ENCODE measurements around the gene F7. TPM values are rescaled to one million over a fixed set of nuclear protein-coding genes. Genes with fewer than 3 reads are reported as not detected.

Gene F7
- total RNA-seq, 6 experiments from 2014 or later = 42.9 to 147 (median 84.2) TPM

GRCh38 chr13:113064534-113065405, 40.8 kb upstream of the F7 start:
- H3K36me3 ChIP-seq = peaks cover 0 to 3% (median 0%) of the 10 kb centered on the region in 4 donors
- DNase-seq = no peak
- 90% methylated on average over 18 of the region's 41 CpGs for WGBS (ENCODE audit: insufficient coverage, low coverage, low lambda C conversion rate, missing lambda C conversion rate)
- intact Hi-C loops (cut with DNase I) = no loop called here
- no peak overlapping the region for H3K4me3 ChIP-seq
- H3K27ac ChIP-seq = no peak overlapping the region
- no peaks in the 10 kb centered on the region for H3K9me3 ChIP-seq
- no peak for ATAC-seq
- H3K4me1 ChIP-seq = no peaks in the 10 kb centered on the region
- no peaks in the 10 kb centered on the region for H3K27me3 ChIP-seq
- TF ChIP-seq POLR2A (IDR thresholded peaks at IDR 0.05) (no peak), CTCF (IDR thresholded peaks at IDR 0.05) (no peak)

GRCh38 chr13:113065406-113066141, 40.0 kb upstream of the F7 start:
- TF ChIP-seq CTCF (IDR thresholded peaks at IDR 0.05) = no peak
- TF ChIP-seq POLR2A (IDR thresholded peaks at IDR 0.05) = no peak
- 60% methylated on average over 2 of the region's 29 CpGs for WGBS (ENCODE audit: insufficient coverage, low coverage, low lambda C conversion rate, missing lambda C conversion rate)
- Histone ChIP-seq H3K4me1 (no peaks in the 10 kb centered on the region), H3K9me3 (no peaks in the 10 kb centered on the region), H3K4me3 (no peak overlapping the region), H3K27ac (no peak overlapping the region), H3K27me3 (no peaks in the 10 kb centered on the region), H3K36me3 (peaks cover 0 to 8% (median 0%) of the 10 kb centered on the region in 4 donors)
- intact Hi-C loops (cut with DNase I) = no loop called here
- DNase-seq (no peak), ATAC-seq (peak in 1 of 4 donors; percentile 4)

GRCh38 chr13:113066142-113066455, 39.5 kb upstream of the F7 start:
- DNase-seq (no peak), ATAC-seq (no peak)
- intact Hi-C loops (cut with DNase I) = no loop called here
- no CpG with 5 or more reads among the region's 10 CpGs for WGBS (ENCODE audit: insufficient coverage, low coverage, low lambda C conversion rate, missing lambda C conversion rate)
- no peaks in the 10 kb centered on the region for H3K9me3 ChIP-seq
- H3K4me1 ChIP-seq = no peaks in the 10 kb centered on the region
- H3K36me3 ChIP-seq = peaks cover 0 to 8% (median 0%) of the 10 kb centered on the region in 4 donors
- no peak overlapping the region for H3K27ac ChIP-seq
- no peak for TF ChIP-seq POLR2A (IDR thresholded peaks at IDR 0.05)
- TF ChIP-seq CTCF (IDR thresholded peaks at IDR 0.05) = no peak
- no peak overlapping the region for H3K4me3 ChIP-seq
- H3K27me3 ChIP-seq = no peaks in the 10 kb centered on the region

GRCh38 chr13:113066746-113067145, 38.8 kb upstream of the F7 start:
- H3K36me3 ChIP-seq = peaks cover 0 to 8% (median 0%) of the 10 kb centered on the region in 4 donors
- intact Hi-C loops (cut with DNase I) = no loop called here
- WGBS (ENCODE audit: insufficient coverage, low coverage, low lambda C conversion rate, missing lambda C conversion rate) = 96% methylated on average over 4 of the region's 19 CpGs
- H3K27me3 ChIP-seq = no peaks in the 10 kb centered on the region
- no peaks in the 10 kb centered on the region for H3K9me3 ChIP-seq
- H3K4me1 ChIP-seq = no peaks in the 10 kb centered on the region
- no peak overlapping the region for H3K27ac ChIP-seq
- no peak overlapping the region for H3K4me3 ChIP-seq
- ATAC-seq (peak in 1 of 4 donors; percentile 9), DNase-seq (no peak)
- no peak for TF ChIP-seq CTCF (IDR thresholded peaks at IDR 0.05)
- no peak for TF ChIP-seq POLR2A (IDR thresholded peaks at IDR 0.05)
